ENCODE measurements around the gene ELP1.

DNA sequence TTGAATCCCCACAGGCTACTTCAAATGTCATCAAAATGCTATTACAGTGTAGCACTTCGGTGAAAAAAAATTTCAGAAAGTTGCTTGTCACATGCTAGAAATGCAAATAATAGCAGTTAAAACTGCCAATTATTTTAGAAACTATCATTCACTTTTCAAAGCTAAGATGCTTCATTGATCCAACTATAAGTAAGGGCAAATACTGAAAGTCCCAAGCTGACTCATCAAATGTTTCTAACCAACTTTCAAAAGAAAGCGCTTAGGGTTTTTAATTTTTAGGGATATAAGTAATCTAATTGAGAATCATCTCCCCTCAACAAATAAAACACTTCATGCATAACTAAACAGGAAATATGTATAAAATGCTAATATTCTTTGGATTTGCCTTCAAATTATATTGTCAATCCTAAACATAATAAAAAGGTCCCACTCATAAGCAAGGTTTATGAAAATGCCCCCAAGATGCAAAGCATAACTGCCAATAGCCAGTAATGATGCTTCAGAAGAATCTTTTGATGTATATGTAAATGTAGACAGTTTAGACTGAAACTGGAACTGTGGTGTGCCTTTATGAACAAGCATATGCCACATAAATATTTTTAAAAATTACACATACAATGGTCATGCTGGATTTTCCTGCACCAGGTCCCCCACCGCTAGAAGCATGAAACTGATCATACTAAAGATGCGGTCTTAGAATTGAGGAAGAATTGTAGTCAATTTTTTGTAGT, 59.7 kb downstream of the ELP1 start:
- TF ChIP-seq, protein P1, sequence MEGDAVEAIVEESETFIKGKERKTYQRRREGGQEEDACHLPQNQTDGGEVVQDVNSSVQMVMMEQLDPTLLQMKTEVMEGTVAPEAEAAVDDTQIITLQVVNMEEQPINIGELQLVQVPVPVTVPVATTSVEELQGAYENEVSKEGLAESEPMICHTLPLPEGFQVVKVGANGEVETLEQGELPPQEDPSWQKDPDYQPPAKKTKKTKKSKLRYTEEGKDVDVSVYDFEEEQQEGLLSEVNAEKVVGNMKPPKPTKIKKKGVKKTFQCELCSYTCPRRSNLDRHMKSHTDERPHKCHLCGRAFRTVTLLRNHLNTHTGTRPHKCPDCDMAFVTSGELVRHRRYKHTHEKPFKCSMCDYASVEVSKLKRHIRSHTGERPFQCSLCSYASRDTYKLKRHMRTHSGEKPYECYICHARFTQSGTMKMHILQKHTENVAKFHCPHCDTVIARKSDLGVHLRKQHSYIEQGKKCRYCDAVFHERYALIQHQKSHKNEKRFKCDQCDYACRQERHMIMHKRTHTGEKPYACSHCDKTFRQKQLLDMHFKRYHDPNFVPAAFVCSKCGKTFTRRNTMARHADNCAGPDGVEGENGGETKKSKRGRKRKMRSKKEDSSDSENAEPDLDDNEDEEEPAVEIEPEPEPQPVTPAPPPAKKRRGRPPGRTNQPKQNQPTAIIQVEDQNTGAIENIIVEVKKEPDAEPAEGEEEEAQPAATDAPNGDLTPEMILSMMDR (IDR thresholded peaks at IDR 0.05; ENCODE audit: borderline replicate concordance, extremely low read depth, low read length, poor library complexity, severe bottlenecking): no peak
- TF ChIP-seq EZH2 (IDR thresholded peaks at IDR 0.05; ENCODE audit: borderline replicate concordance, low read depth, low read length, severe bottlenecking): no peak

All from DND-41 (cell line).